ENCODE results near the gene ELMO1.

DNA sequence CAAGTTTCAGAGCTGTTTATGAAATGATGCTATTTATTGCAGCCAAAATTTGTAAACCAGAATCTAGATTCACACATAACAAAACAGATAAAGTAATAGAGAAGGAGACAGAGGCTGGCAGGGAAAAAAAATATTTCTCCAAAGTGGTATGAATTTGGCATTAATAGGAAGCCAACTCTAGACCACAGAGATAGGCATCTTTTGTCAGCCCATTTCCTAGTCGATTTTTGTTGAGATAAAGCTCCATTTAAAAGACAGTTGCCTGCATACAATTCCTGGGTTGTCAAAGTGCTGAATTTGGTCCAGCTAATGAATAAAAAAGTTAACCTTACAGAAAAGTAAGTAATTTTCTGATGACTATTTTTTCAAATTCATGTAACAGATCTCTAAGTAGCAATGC is 219.3 kb downstream of the ELMO1 start:
- TF ChIP-seq POLR2A (IDR thresholded peaks at IDR 0.05; ENCODE audit: low read depth, low read length): no peak
- no peak for TF ChIP-seq POLR2AphosphoS5 (IDR thresholded peaks at IDR 0.05; ENCODE audit: low read depth, low read length)

All from GM12892 (cell line).